Vagina (tissue), 2 donors: ENCODE measurements around the gene FADS2. TPM values are rescaled to one million over a fixed set of nuclear protein-coding genes. Genes with fewer than 3 reads are reported as not detected.

Experiments
- DNase-seq, 2 donors: peaks; one replicate each; pipeline ENCODE4 v3.0.0-alpha.2; 2017; ENCODE audit errors: extremely low spot score in 2 of 2
- H3K27ac ChIP-seq: fragments of 200-600 bp; sonication (generic); one replicate; pipeline ENCODE4 v1.5.1; 2019
- H3K27me3 ChIP-seq: fragments of 200-600 bp; sonication (generic); one replicate; pipeline ENCODE4 v1.5.1; 2019
- H3K36me3 ChIP-seq, 2 donors: fragments of 200-600 bp; sonication (generic); one replicate each; pipeline ENCODE4 v1.5.1; 2017 to 2019
- H3K4me1 ChIP-seq: fragments of 200-600 bp; sonication (generic); one replicate; pipeline ENCODE4 v1.5.1; 2019
- H3K4me3 ChIP-seq, 2 donors: fragments of 200-600 bp; sonication (generic); 1 replicate in 1 of 2; 2 replicates in 1 of 2; pipeline ENCODE4 v1.5.1; 2016 to 2019
- H3K9me3 ChIP-seq: fragments of 200-600 bp; sonication (generic); one replicate; pipeline ENCODE4 v1.5.1; 2019
- CTCF ChIP-seq, 3 experiments: fragments of 450-650 bp in 2 of 3; fragments of 200-600 bp in 1 of 3; sonication (generic) in 1 of 3; IDR thresholded peaks; one replicate each; pipeline ENCODE4 v1.5.1; 2017 to 2019; ENCODE audit warnings: antibody characterized with exemption in 3 of 3, mild to moderate bottlenecking in 2 of 3, moderate library complexity in 2 of 3
- POLR2A ChIP-seq, 2 donors: fragments of 450-650 bp; IDR thresholded peaks; one replicate each; pipeline ENCODE4 v1.6.1; 2017; ENCODE audit warnings: antibody characterized with exemption in 2 of 2, mild to moderate bottlenecking in 2 of 2, moderate library complexity in 2 of 2
- POLR2AphosphoS5 ChIP-seq, 2 donors: sonication (generic); formaldehyde crosslinking; IDR thresholded peaks; one replicate each; pipeline ENCODE4 v1.9.0; 2017; ENCODE audit warnings: antibody characterized with exemption in 2 of 2, mild to moderate bottlenecking in 2 of 2, low read depth in 1 of 2; ENCODE audit not compliant: insufficient read depth in 1 of 2
- intact Hi-C: fragments of 100-400 bp; cut with DNase I; formaldehyde crosslinking; loops from one replicate; pipeline ENCODE4 v1.15.1; 2023
- total RNA-seq: library from RNA; depleted of rRNA; stranded (reverse); fragments of >200 nt; gene quantifications from one replicate; pipeline ENCODE4 v1.2.3, GENCODE V29; 2016

FADS2 gene
- total RNA-seq, 1 donor from 2014 or later = 25.5 TPM

- peak in 1 of 2 donors; percentile 34 for TF ChIP-seq POLR2AphosphoS5 (IDR thresholded peaks at IDR 0.05; ENCODE audit: insufficient read depth in 1 of 2, low read depth in 1 of 2)
- no peak for TF ChIP-seq POLR2A (IDR thresholded peaks at IDR 0.05)
- TF ChIP-seq CTCF (IDR thresholded peaks at IDR 0.05) = peak; percentile 76 to 91 (median 76)
- peak overlapping the region; percentile 46 for H3K27ac ChIP-seq
- H3K36me3 ChIP-seq = no peaks in the 10 kb centered on the region
- H3K4me1 ChIP-seq = peaks cover 12% of the 10 kb centered on the region
- H3K27me3 ChIP-seq = no peaks in the 10 kb centered on the region
- no peak for DNase-seq
- H3K4me3 ChIP-seq = peak overlapping the region in 1 of 2 donors; percentile 14
- intact Hi-C loops = loop anchor here (10.0 kb wide), 1 partner anchor 234 kb away; no protein-coding TSS in a partner anchor
- no peaks in the 10 kb centered on the region for H3K9me3 ChIP-seq
Measured at GRCh38 chr11:61871158-61871597, 43.1 kb downstream of the FADS2 start.

- H3K27ac ChIP-seq = no peak overlapping the region
- no peak for DNase-seq
- no peaks in the 10 kb centered on the region for H3K36me3 ChIP-seq
- H3K9me3 ChIP-seq = no peaks in the 10 kb centered on the region
- H3K4me3 ChIP-seq = no peak overlapping the region
- intact Hi-C loops = loop anchor here (10.0 kb wide), 1 partner anchor 232 kb away; no protein-coding TSS in a partner anchor
- TF ChIP-seq POLR2A (IDR thresholded peaks at IDR 0.05) = no peak
- peaks cover 12% of the 10 kb centered on the region for H3K4me1 ChIP-seq
- no peaks in the 10 kb centered on the region for H3K27me3 ChIP-seq
Measured at GRCh38 chr11:61872935-61873565, 45.0 kb downstream of the FADS2 start.

- H3K9me3 ChIP-seq = no peaks in the 10 kb centered on the region
- no peak for TF ChIP-seq CTCF (IDR thresholded peaks at IDR 0.05)
- TF ChIP-seq POLR2AphosphoS5 (IDR thresholded peaks at IDR 0.05; ENCODE audit: insufficient read depth in 1 of 2, low read depth in 1 of 2) = no peak
- no peak for TF ChIP-seq POLR2A (IDR thresholded peaks at IDR 0.05)
- DNase-seq = no peak
- H3K36me3 ChIP-seq = no peaks in the 10 kb centered on the region
- no peak overlapping the region for H3K27ac ChIP-seq
- peaks cover 12% of the 10 kb centered on the region for H3K4me1 ChIP-seq
- intact Hi-C loops = loop anchor here (10.0 kb wide), 1 partner anchor 231 kb away; no protein-coding TSS in a partner anchor
- H3K4me3 ChIP-seq = no peak overlapping the region
- no peaks in the 10 kb centered on the region for H3K27me3 ChIP-seq
Measured at GRCh38 chr11:61873588-61874376, 45.7 kb downstream of the FADS2 start.

- no peaks in the 10 kb centered on the region for H3K36me3 ChIP-seq
- no peak overlapping the region for H3K27ac ChIP-seq
- DNase-seq = no peak
- intact Hi-C loops = loop anchor here (10.0 kb wide), 1 partner anchor 230 kb away; no protein-coding TSS in a partner anchor
- no peak overlapping the region for H3K4me3 ChIP-seq
- TF ChIP-seq POLR2AphosphoS5 (IDR thresholded peaks at IDR 0.05; ENCODE audit: insufficient read depth in 1 of 2, low read depth in 1 of 2) (no peak), POLR2A (IDR thresholded peaks at IDR 0.05) (no peak), CTCF (IDR thresholded peaks at IDR 0.05) (no peak)
- H3K4me1 ChIP-seq = peaks cover 12% of the 10 kb centered on the region
- H3K27me3 ChIP-seq = no peaks in the 10 kb centered on the region
- H3K9me3 ChIP-seq = no peaks in the 10 kb centered on the region
Measured at GRCh38 chr11:61874377-61874809, 46.3 kb downstream of the FADS2 start.

GRCh38 chr11:61874853-61875252 is 46.8 kb downstream of the FADS2 start:
- intact Hi-C loops = loop anchor here (10.0 kb wide), 1 partner anchor 230 kb away; no protein-coding TSS in a partner anchor
- no peaks in the 10 kb centered on the region for H3K36me3 ChIP-seq
- peaks cover 12% of the 10 kb centered on the region for H3K4me1 ChIP-seq
- no peaks in the 10 kb centered on the region for H3K9me3 ChIP-seq
- H3K4me3 ChIP-seq = no peak overlapping the region
- no peak for DNase-seq
- H3K27ac ChIP-seq = no peak overlapping the region
- H3K27me3 ChIP-seq = no peaks in the 10 kb centered on the region
- TF ChIP-seq POLR2AphosphoS5 (IDR thresholded peaks at IDR 0.05; ENCODE audit: insufficient read depth in 1 of 2, low read depth in 1 of 2) (no peak), POLR2A (IDR thresholded peaks at IDR 0.05) (no peak), CTCF (IDR thresholded peaks at IDR 0.05) (no peak)
